PFSK-1 (cell line): Measurements from ENCODE around the gene TLCD3A.

ENCODE experiments used
- POLR2AphosphoS5 ChIP-seq: IDR thresholded peaks from 2 replicates; pipeline ENCODE4 v1.6.1; 2012; ENCODE audit warnings: low read depth, mild to moderate bottlenecking, control low read depth, low read length, moderate library complexity
- TAF1 ChIP-seq: IDR thresholded peaks from 2 replicates; pipeline ENCODE4 v1.6.1; 2012; ENCODE audit warnings: low read length, control low read depth, borderline replicate concordance; ENCODE audit not compliant: insufficient read depth
- TF ChIP-seq, protein P1 (sequence below), 2 experiments: IDR thresholded peaks; 2 replicates each; pipeline versions ENCODE4 v1.6.1 to v1.8.0; 2011 to 2012; ENCODE audit warnings: low read depth in 2 of 2, low read length in 2 of 2, control low read depth in 1 of 2, inconsistent platforms in 1 of 2, mild to moderate bottlenecking in 1 of 2, moderate library complexity in 1 of 2; ENCODE audit not compliant: insufficient read depth in 1 of 2

DNA sequence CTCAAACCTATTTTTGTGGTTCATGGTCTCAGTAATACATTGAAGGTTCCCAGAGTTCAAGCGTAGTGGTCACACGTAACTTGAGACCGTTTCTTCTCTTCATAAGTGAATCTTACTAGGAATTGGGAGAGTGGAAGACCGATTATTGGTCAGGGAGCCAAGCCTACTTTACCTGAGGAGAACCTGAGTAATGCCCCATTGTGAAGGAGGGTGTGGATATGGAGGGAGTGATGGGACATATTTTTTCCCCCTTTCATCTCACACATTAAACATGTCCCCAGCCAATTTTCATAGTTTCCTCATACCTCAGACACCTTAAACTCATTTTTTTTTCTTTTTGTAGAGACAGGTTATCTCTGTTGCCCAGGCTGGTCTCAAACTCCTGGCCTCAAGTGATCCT is 10.7 kb downstream of the TLCD3A start:
- TF ChIP-seq TAF1 (no peak), POLR2AphosphoS5 (no peak; the same call in 1 of the 2 replicates)
- TF ChIP-seq, protein P1, sequence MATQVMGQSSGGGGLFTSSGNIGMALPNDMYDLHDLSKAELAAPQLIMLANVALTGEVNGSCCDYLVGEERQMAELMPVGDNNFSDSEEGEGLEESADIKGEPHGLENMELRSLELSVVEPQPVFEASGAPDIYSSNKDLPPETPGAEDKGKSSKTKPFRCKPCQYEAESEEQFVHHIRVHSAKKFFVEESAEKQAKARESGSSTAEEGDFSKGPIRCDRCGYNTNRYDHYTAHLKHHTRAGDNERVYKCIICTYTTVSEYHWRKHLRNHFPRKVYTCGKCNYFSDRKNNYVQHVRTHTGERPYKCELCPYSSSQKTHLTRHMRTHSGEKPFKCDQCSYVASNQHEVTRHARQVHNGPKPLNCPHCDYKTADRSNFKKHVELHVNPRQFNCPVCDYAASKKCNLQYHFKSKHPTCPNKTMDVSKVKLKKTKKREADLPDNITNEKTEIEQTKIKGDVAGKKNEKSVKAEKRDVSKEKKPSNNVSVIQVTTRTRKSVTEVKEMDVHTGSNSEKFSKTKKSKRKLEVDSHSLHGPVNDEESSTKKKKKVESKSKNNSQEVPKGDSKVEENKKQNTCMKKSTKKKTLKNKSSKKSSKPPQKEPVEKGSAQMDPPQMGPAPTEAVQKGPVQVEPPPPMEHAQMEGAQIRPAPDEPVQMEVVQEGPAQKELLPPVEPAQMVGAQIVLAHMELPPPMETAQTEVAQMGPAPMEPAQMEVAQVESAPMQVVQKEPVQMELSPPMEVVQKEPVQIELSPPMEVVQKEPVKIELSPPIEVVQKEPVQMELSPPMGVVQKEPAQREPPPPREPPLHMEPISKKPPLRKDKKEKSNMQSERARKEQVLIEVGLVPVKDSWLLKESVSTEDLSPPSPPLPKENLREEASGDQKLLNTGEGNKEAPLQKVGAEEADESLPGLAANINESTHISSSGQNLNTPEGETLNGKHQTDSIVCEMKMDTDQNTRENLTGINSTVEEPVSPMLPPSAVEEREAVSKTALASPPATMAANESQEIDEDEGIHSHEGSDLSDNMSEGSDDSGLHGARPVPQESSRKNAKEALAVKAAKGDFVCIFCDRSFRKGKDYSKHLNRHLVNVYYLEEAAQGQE (IDR thresholded peaks at IDR 0.05; ENCODE audit: insufficient read depth in 1 of 2, low read depth in 2 of 2, low read length in 2 of 2), result no peak
